Cardiac fibroblast (primary cell): Measurements from ENCODE around the gene FRMD4A.

ENCODE experiments used
- DNase-seq, 2 donors: peaks; one replicate each; pipeline versions ENCODE4 v3.0.0 to v3.0.0-alpha.2; 2010; ENCODE audit warnings: low read depth in 2 of 2
- H3K4me3 ChIP-seq, 2 donors: replicated peaks in 1 of 2; 1 replicate in 1 of 2; 2 replicates in 1 of 2; pipeline ENCODE4 v1.5.1; 2011; ENCODE audit warnings: low read depth in 2 of 2, low read length in 2 of 2, mild to moderate bottlenecking in 2 of 2, moderate library complexity in 1 of 2
- CTCF ChIP-seq: IDR thresholded peaks from one replicate; pipeline ENCODE4 v1.5.1; 2011; ENCODE audit warnings: low read depth, mild to moderate bottlenecking, low read length, inconsistent platforms

Gene FRMD4A

GRCh38 chr10:13650961-13651360, 679.8 kb downstream of the FRMD4A start:
- DNase-seq: no peak
- no peak overlapping the region for H3K4me3 ChIP-seq
- no peak for TF ChIP-seq CTCF

GRCh38 chr10:13649844-13650520, 680.7 kb downstream of the FRMD4A start:
- no peak for TF ChIP-seq CTCF
- DNase-seq: no peak
- no peak overlapping the region for H3K4me3 ChIP-seq

- TF ChIP-seq CTCF: no peak
- DNase-seq: no peak
Observed at GRCh38 chr10:13648425-13648824, 682.3 kb downstream of the FRMD4A start.

GRCh38 chr10:13644866-13645265, 685.9 kb downstream of the FRMD4A start:
- no peak for DNase-seq
- H3K4me3 ChIP-seq: no peak overlapping the region
- TF ChIP-seq CTCF: no peak

More at GRCh38 chr10:13648425-13648824, 682.3 kb downstream of the FRMD4A start:
- no peak overlapping the region for H3K4me3 ChIP-seq

GRCh38 chr10:13643016-13643415, 687.7 kb downstream of the FRMD4A start:
- no peak for TF ChIP-seq CTCF
- no peak for DNase-seq
- no peak overlapping the region for H3K4me3 ChIP-seq

- TF ChIP-seq CTCF: no peak
- H3K4me3 ChIP-seq: no peak overlapping the region
- DNase-seq: no peak
Observed at GRCh38 chr10:13642293-13642692, 688.4 kb downstream of the FRMD4A start.

- DNase-seq: peak in 1 of 2 donors; percentile 11
- no peak overlapping the region for H3K4me3 ChIP-seq
- no peak for TF ChIP-seq CTCF
Observed at GRCh38 chr10:13637894-13638293, 692.8 kb downstream of the FRMD4A start.
